DMS114 treated with DMSO at 0.1 percent for 48 hours (cell line): ENCODE measurements around the gene SS18L1.

Source experiments
- DNase-seq: peaks from one replicate; lab custom pipeline; 2025; ENCODE audit not compliant: unreplicated experiment; lab: John Stamatoyannopoulos, UW

Gene SS18L1

GRCh38 chr20:62222972-62223371, 79.4 kb downstream of the SS18L1 start:
- DNase-seq: no peak

- no peak for DNase-seq
Observed at GRCh38 chr20:62223571-62223970, 80.0 kb downstream of the SS18L1 start.

- no peak for DNase-seq
Observed at GRCh38 chr20:62224113-62224855, 80.7 kb downstream of the SS18L1 start.

DNA sequence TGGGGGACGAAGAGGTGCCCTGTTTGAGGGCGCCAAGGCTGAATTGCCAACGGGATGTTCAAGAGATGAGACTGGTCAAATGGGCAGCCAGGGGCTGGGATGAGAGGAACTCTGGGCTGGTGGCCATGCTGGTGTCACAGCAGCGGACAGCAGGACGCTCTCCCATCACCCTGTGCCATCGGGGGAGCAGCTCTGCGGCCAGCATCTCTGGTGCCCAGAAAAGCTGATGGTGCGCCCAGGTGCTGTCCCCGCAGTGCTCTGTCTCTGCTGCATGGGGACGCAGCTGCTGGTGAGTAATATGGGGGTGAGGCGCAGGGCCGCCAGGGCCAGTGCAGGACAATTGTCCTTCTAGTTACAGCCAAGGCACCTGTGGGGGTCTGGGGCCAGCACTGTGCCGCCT, 81.5 kb downstream of the SS18L1 start:
- no peak for DNase-seq

- no peak for DNase-seq
Observed at GRCh38 chr20:62225820-62226635, 82.5 kb downstream of the SS18L1 start.

GRCh38 chr20:62226707-62227590, 83.4 kb downstream of the SS18L1 start:
- DNase-seq: no peak

- DNase-seq: no peak
Observed at GRCh38 chr20:62227591-62227976, 84.0 kb downstream of the SS18L1 start.

- DNase-seq: no peak
Observed at GRCh38 chr20:62227977-62228958, 84.7 kb downstream of the SS18L1 start.

DNA sequence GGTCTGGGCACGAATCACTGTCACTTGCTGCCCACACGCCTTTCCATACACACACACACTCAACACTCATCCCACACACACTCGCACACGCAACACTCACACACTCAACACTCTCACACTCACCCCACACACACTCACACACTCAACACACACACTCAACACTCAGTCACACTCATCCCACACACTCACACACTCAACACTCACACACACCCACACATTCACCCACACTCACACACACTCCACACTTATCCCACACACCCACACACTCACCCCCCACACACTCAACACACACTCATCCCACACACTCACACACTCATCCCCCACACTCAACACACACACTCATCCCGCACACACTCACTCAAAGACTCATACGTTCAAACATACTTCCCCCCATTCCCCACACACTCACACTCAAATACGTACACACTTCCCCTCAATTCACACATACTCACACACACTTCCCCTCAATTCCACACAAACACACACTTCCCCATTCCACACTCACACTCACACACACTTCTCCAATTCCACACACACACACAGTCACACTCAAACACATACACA, 85.5 kb downstream of the SS18L1 start:
- DNase-seq: no peak

GRCh38 chr20:62229667-62230066, 86.1 kb downstream of the SS18L1 start:
- no peak for DNase-seq

- no peak for DNase-seq
Observed at GRCh38 chr20:62230276-62230675, 86.7 kb downstream of the SS18L1 start.

GRCh38 chr20:62230696-62231095, 87.1 kb downstream of the SS18L1 start:
- no peak for DNase-seq

GRCh38 chr20:62231292-62231691, 87.7 kb downstream of the SS18L1 start:
- no peak for DNase-seq
